Stimulated activated CD4-positive, alpha-beta T cell treated with anti-CD3 and anti-CD28 coated beads, Interleukin-4, amount 100 ng/mL, for 4 hours (primary cell): ENCODE data around the gene TUBGCP4.
A peak's percentile ranks its signal among the peaks of the same experiment; 100 is the strongest.

Experiments used
- DNase-seq, 2 experiments: peaks; one replicate each; pipeline ENCODE4 v3.0.0-alpha.2; 2020

The TUBGCP4 gene

GRCh38 chr15:43406189-43406588 lies 35.3 kb downstream of the TUBGCP4 start:
- no peak for DNase-seq

DNA sequence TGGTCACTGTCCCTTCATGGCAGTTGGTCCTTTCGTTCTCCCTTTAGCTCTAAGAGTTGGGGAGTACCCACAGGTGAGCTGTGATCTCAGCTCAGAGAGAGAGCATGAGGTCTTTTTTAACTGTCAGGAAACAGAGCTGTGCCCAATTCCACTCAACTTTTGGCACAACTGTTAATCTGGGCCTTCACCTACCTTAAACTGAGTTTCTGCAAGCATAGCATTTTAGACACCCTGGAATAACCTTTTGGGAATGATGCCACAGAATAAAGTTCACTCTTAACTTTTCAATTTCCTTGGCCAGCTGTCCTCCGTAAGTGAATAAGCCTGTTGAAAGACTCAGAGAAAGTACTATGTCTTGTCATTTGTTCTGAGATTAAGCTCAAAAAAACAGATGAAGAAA lies 35.9 kb downstream of the TUBGCP4 start:
- no peak for DNase-seq

DNA sequence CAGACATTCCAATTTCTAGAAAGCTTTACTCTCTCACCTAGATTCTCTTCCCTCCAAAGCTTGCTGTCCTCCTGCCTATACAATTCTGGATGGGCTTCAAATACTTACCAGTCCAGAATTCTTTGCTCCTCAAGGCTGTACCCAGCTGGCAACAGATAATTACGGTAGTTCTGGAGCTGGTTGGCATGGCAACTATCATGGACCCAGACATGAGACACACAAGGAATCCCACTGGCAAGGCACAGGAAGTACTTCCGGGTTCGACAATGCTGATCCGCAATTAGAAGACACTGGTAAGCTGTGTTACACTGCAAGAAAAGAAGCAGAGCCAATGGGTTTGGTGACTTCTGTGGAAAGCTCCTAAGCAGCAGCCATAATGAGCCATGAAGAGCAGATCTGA lies 37.9 kb downstream of the TUBGCP4 start:
- no peak for DNase-seq

DNA sequence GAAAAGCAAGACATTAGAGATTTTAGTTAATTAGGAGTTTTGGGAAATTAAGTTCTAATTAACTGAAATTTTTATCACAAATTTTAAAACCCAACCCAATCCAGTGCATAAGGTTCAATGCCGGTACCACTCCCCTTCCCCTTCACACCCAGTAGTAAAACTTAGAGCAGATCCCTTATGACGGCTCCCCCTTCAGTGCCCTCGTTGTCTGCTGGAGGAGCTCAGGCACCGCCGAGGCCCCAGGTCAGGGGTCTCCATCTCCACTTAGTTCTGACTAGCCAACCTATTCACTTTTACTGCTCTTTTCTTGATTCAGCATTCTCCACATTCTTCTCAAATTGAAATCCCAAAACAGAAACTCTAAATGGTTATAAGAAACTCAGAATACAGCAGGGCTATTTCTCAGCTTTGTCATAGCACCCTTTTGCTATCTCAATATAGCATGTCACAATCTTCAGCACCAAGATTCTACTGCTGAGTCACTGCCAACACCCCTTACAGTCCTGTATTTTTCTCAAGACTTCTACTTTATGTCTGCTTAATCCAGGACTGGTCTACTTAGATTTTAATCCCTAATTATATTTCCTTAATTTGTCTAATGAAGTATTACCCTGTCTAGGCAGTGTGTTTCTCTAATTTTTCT lies 39.8 kb downstream of the TUBGCP4 start:
- no peak for DNase-seq

GRCh38 chr15:43412096-43412495 lies 41.2 kb downstream of the TUBGCP4 start:
- DNase-seq = no peak

- DNase-seq = no peak
These were observed 43.3 kb downstream of the TUBGCP4 start for GRCh38 chr15:43414196-43414595.

DNA sequence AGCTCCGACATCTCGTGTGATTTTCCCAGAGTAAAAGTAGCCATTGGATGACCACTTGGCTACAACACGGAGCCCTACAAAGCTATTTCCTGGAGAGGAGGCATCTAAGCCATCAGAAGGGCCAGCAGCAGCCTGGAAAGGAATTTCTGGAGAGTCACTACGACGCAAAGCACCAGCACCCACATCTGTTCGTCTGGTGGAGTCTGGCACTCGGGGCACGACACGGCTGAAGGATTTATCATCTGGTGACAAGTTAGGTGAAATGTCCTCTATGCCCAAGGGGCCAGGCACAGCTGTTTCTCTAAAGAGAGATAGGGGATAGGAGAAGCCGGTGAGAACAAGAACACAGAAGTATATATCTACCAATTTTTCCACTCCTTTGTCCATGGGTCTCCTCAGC lies 49.5 kb downstream of the TUBGCP4 start:
- no peak for DNase-seq

DNA sequence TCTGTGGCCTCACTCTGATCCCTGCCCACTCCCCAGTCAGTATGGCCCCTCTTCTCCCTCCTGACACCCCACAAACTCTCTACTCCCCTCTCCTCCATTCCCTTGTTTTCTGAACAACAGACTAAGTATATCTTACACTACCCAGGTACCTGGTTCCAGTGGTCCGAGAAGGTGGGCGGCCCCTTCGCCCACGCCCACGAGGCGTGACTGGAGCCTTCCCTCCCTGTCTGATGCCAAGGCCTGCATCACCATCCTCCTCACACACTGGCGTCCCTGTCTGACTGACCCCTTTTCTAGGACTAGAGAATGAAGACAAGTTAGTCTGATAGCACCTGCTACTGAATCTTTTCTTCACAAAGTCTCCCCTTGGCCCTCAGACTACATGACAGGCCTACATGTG lies 50.0 kb downstream of the TUBGCP4 start:
- no peak for DNase-seq

- no peak for DNase-seq
These were observed 52.9 kb downstream of the TUBGCP4 start for GRCh38 chr15:43423793-43424192.

DNA sequence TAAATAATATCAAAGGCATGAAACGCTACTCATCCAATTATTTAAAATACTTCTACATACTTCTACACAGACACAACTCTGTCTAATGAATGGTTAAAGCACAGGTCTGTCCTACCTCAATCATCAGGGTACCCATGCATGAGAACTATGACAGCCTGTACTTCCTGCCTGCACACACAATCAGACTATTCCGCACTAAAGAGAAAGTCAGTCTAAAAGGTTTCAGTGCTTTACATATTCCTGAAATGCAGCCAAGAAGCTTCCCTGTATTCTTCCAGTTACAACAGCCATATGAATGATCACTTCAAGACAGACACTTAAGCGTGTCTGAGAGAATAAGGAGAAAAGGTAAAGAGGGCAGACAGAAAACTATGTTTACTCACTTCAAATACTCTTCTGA lies 58.8 kb downstream of the TUBGCP4 start:
- no peak for DNase-seq

- DNase-seq = no peak
These were observed 62.3 kb downstream of the TUBGCP4 start for GRCh38 chr15:43433165-43433564.

DNA sequence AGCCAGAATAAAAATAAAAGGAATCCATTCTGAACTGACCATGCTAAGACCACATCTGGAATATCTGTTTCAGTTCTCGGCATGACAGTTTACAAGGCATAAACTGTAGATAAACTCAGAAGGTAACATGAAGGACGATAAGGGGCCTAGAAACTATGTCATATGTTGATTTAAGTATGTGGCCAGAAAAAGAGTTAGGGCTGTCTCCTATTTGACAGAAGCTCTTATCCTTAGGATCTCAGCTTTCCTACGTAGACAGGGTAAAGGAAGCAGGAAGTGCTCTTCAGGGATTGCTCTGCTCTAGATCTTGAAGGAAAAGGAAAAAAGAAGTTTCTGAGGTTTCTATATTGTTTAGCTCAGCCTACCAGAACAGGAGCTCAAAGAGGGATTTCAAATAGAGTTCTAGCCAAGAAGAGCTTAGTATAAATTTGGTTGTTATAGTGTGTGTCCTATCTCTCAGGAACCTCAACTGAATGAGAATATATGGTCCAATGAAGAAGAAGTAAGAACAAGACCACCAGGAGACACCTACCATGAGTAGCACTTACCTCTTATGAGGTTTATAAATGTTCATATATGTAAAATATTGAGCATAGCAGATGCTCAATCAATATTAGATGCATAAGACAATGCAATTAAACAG lies 62.9 kb downstream of the TUBGCP4 start:
- no peak for DNase-seq

DNA sequence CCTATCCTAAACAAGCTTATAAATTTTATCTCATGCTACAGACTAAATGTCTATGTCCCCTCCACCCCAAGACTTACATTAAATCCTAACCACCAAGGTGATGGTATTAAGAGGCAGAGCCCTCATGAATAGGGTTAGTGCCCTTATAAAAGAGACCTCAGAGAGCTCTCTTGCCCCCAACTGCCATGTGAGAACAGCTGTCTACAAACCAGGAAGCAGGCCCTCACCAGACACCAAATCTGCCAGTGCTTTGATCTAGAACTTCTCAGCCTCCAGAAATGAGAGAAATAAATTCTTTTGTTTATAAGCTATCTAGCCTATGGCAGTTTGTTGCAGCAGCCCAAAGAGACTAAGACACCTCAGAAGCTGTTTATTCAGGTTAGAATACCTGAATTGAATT lies 63.5 kb downstream of the TUBGCP4 start:
- no peak for DNase-seq

GRCh38 chr15:43436395-43436794 lies 65.5 kb downstream of the TUBGCP4 start:
- DNase-seq = no peak

GRCh38 chr15:43439268-43439667 lies 68.4 kb downstream of the TUBGCP4 start:
- DNase-seq = no peak

DNA sequence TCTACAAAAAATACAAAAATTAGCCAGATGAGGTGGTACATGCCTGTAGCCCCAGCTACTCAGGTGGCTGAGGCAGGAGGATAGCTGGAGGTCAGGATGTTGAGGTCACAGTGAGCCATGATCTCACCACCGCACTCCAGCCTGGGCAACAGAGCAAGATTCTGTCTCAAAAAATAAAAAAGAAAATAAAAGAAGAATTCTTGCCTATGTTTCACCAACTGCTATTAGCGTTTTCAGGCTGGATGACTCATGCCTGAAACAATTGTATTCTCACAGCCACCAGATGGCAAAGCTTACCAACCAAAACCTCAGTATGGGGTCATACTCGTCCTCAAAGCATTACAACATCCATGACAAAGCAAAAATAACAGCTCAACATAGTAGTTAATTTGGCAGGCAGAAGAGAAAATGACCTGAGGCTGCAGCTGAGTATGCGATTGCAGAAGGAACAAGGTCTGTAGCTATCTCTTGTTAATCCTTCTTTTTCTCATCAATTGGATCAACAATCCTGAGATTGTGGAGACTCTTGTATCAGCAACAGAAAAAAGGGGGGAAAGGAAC lies 69.9 kb downstream of the TUBGCP4 start:
- peak; percentile 2 to 25 for DNase-seq

DNA sequence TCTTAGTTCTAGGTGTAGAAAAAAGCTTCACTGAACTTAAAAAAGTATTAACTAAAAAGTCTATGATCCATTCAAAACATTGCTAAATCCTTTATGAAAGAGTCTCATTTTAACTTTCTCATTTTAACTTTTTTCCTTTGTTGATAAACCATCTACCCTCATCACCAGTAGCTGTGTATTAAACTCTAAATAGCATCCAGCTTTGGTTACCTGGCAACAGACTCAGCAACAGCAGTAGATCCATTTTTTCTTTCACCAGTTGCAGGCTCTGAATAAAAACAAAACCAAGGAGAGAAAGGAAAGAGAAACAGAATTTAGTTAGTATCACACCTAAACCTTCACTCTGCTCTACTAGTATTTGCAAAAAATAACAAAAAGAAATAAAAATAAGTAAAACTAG lies 70.4 kb downstream of the TUBGCP4 start:
- no peak for DNase-seq

- no peak for DNase-seq
These were observed 75.4 kb downstream of the TUBGCP4 start for GRCh38 chr15:43446344-43446743.

GRCh38 chr15:43449981-43450380 lies 79.1 kb downstream of the TUBGCP4 start:
- DNase-seq = no peak
